GM18511 (cell line): ENCODE data around the gene ZRANB1.
"Not testable (repeated sequence)": the region's sequence is repeated elsewhere in the genome, so short reads cannot be mapped to it uniquely, and the experiment has no call there.

ENCODE experiments used
- ATAC-seq: cut with Tn5 transposase; IDR thresholded peaks from one replicate; pipeline ENCODE4 v1.9.1; 2021; ENCODE audit warnings: mild to moderate bottlenecking, moderate library complexity; ENCODE audit not compliant: unreplicated experiment

The ZRANB1 gene

DNA sequence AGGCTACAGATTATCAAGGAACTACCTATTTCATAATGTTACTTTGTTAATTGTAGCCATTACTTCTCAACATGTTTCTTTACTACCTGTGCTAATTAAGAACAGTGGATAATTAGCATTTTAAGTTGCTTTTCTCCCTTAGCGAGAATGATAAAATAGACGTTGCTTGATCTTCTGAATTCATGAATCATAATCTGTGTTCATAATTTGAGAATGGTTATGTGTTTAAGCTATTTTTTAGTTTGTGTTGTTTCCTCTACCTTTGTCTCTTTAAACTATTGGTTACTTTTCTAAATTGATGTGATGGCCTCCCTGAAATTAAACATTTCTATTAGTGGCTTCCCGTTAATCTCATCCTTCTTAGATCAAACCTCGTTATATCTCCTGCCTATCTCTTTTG lies at the start of gene ZRANB1:
Gene ZRANB1, plus strand, starts transcription at position 301 of the 400 bp plus-strand sequence. CDS start 371 bp downstream, outside the sequence.
- ATAC-seq, result no peak

DNA sequence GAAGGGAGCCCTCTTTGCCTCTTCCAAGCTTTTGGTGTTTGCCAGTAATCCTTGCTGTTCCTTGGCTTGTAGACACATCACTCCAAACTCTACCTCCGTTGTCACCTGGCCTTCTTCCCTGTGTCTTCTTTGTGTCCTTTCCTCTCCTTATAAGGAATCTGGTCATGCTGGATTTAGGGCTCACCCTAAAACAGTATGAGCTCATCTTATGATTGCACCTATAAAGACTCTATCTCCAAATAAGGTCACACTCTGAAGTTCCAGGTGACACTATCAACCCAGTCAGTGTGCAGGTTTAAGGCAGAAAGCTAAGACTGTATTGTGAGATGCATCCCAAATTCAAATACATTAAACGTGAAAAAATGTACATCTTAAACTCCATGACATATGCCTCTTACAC lies 49.0 kb upstream of the ZRANB1 start:
- no peak for ATAC-seq

DNA sequence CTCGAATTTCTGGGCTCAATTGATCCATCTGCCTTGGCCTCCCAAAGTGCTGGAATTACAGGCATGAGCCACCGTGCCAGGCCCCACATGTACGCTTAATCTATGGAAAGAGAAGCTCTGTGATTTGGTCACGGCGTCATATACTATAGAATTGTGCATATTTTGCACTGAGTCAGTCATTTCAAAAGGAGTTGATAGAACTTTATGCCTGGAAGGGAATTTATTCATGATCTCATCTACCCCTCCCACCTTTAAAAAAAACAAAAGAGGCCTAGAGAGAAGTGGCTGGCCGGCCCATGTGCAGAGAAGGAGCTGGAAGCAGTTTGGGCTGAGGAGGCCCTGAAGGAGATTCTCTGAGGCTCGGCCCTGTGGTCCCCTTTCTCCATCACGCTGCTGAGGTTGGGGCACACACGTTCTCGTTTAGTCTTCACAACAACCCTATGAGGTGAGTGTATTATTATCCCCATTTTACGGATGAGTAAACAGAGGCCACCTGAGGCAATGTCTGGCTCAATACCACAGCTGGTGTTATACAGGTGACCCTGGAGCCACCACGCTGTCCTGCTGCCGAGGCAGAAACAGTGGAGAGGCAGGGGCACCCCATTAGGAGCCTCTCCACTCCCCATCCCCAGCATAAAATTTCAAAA lies 47.2 kb upstream of the ZRANB1 start:
- no peak for ATAC-seq

DNA sequence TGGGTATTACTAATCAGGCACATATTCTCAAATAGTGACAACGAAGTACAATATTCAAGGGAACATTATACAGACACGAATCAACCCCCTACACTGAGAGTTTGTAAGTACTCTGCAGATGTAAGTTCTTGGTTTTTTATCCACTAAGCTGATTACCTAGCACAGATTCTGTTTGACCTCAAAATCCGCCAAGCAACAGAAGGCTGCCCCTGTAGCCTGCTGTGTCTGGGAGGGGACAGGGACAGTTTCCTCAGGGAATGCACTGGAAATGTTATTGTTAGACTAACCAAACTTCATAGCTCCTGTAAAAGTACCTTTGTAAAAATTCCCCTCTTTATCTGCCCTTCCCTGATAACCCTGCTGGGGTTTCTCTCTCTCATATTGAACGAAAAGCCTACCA lies 45.2 kb upstream of the ZRANB1 start:
- ATAC-seq, result no peak

DNA sequence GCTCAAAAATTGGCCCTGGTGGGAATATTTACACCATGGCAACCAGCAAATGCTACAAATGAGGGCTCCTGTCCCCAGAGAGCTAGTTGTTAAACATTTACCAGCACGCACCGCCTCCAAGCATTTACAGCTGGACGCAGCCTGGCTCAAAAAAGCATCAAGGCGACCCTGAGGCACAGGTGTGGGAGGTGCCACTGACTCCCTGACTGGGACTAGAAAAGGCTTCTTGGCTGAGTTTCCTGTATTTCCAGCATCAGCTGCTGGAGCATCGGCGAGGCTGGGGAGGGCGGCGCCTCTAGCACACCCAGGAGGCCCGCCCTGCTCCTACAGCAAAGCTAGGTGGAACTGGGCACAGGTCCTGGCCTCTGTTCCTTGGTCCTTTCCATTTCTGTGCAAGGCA lies 43.5 kb upstream of the ZRANB1 start:
- ATAC-seq, result no peak

DNA sequence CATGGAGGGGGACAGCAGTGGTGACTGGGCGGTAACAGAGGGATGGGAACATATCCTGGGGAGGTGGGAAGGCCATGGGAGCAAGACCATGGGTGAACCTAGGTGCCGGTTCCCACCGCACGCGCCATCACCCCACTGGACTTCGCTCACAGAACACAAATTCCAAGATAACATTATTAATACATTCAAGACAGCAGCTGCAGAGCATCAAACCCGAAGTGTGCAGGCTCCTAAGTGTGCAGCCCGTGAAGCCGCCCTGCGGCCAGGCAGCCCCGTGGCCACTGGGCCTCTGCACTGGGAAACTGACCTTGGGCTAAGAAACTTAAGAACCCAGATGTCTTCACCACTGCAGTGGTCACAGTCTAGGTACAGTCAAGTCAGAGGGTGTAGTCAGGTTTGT lies 42.8 kb upstream of the ZRANB1 start:
- ATAC-seq, result no peak

DNA sequence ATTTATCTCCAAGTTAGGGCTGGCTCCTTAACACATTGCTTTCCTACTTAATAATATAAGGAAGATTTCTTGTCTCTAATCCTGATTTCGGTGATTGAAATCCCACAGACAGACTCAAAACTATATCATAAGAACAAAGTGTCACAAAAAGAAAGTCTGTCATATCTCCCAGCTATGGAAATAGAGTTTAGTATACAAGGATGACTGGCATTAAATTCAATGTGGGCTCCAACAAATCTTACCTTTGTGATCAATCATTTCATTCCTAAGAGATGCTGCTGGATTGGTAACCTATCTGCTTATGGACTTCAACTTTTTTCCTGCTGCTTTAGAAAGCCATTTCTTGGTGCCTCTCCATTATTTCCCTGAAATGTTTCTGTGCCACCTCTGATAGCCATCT lies 39.5 kb upstream of the ZRANB1 start:
- no peak for ATAC-seq

DNA sequence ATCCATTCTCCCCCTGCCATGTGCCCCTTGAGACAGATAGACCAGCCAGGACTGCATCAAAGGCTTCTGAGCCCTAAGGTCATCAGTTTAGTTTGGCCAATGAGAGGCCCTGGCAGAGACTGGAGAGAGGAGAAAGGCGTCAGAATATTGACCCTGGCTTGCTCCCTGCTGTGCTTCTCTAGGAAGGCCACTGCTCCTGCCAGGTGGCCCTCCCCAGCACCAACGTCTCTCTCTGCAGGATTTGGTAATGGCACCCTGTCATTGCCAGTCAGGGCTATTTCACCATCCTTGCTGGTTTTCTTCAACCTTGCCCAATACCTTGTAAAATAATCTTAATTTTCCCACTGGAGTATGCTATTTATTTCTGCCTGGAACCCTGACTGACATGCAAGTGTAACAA lies 38.8 kb upstream of the ZRANB1 start:
- ATAC-seq, result no peak

DNA sequence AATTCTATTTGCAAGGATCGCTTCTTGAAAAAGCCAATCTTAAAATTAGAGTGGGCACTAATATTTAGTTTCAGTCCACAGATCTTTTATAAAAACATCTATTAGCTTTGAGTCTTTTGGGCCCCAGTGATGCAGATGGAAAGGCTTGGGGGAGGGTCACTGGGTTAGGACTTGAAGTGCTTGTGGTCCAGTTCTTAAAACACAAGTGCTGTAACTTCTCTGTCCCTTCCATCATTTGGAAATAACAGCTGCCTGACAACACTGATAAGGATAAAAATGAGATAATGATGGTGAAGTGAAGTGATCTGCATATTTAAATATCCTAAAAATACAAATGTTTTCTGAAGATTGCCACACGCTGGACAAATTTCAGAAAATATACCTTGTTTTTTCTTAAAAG lies 37.1 kb upstream of the ZRANB1 start:
- ATAC-seq, result no peak

DNA sequence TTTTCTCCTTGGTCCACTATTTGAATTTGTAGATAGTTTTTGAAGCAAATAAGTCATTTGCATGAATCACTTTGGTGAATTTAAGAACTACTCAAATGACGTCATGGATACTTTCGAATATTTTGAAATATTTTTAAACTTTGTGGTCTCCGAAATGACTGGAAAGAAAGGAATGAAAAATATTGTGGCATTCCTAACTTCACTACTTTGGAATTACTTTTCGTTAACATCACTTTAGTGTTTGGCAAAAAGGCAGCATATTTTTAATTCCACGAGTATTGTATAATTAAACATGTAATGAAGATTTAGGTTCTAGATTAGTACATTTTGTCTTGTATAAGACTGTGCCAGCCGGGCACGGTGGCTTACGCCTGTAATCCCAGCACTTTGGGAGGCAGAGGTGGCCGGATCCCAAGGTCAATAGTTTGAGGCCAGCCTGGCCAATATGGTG lies 35.3 kb upstream of the ZRANB1 start:
- no peak for ATAC-seq

DNA sequence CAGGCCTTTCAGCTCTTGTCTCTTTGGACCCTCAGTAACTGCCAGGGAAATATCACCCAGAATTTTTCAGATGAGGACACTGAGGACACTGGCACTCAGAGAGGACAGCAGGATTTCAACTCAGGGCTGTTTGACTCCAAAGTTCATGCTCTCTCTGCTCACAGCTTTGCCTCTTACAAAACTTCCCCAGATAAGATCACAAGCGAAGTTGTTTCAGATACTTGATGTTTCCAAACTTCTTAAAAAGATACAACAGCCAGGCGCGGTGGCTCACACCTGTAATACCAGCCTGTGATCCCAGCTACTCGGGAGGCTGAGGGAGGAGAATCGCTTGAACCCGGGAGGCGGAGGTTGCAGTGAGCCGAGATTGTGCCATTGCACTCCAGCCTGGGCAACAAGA lies 32.4 kb upstream of the ZRANB1 start:
- no peak for ATAC-seq

DNA sequence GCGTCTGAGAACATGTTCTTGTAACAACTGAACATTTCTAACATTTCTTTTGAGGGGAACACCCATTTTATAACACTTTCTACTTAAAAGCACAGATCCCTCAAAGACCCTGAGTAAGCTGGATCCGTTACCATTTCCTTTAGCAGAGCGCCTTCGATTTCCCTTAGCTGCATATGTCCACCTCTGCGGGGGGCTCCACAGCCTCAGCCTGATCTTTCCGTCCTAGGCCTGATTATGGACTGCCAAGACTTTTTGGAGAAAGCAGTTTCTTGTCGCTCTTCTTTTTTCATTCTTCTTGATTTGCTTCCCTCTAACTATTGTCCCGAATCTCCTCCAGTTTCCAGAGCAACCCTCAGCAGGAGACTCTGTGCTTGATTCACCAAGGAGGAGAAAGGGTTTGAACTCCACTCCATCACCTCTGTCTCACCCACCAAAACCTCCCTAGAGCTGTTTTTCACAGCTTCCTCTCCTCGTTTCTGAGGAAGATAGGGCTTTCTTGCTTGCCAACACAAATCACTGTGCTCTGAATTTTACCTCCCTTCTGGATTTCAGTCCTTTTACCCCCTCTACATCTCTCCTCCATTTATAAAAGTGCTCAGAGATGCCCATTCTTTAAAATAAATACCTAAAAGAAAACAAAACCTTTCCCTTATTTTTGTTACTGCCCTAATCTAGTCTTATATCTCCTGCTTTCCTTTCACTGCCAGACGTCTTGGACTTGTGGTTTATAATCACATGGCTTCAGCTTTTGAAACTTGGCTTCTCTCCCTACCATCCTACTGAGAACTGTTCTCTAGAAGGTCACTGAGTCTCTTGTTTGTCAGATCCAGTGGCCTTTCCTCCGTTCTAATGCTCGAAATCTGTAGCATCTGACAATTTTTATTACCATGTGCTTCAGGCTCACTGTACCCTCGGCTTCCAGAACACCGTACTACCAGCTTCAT lies 30.5 kb upstream of the ZRANB1 start:
- no peak for ATAC-seq

DNA sequence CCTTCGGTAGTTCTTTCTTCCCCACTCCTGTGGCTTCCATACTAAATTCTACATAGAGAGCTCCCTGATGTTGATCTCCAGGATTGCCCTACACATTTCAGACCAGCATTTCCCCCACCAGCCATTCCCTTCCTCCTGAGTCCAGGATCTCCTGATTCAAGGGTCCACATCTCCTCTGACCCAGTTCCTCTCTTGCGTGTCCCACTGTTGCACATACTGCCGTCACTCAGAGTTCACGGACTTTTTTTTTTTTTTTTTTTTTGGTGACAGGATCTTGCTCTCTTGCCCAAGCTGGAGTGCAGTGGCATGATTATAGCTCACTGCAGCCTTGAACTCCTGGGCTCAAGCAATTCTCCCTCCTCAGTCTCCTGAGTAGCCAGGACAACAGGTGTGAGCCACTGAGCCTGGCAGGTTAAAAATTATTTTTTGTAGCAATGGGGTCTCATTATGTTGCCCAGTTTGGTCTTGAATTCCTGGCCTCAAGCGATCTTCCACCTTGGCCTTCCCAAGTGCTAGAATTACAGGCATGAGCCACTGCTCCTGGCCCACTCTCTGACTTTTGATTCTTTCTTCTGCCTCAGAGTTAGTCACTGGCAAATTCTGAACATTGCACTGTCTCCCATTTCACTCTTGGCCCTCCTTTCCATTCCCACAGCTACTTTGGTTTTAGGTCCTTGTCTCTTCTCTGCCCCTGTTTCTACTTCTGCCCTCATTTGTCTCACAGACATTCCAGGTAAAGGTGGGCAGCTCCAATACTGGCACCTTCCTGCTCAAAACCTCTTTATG lies 29.6 kb upstream of the ZRANB1 start:
- no peak for ATAC-seq

DNA sequence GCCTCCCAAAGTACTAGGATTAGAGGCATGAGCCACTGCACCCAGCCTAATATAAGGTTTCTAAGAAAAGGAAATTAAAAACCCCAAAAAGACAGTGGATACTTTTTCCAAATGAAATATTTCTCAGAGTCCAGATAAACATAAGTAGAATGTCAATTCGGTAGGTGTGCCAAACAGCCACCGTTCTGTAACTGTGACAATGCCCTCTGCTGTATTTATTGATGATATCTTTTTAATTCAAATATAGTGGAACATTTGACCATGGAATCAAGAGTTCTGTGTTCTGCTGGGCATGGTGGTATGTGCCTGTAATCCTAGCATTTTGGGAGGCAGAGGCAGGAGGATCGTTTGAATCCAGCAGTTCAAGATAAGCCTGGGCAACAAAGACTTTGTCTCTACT lies 28.8 kb upstream of the ZRANB1 start:
- no peak for ATAC-seq

DNA sequence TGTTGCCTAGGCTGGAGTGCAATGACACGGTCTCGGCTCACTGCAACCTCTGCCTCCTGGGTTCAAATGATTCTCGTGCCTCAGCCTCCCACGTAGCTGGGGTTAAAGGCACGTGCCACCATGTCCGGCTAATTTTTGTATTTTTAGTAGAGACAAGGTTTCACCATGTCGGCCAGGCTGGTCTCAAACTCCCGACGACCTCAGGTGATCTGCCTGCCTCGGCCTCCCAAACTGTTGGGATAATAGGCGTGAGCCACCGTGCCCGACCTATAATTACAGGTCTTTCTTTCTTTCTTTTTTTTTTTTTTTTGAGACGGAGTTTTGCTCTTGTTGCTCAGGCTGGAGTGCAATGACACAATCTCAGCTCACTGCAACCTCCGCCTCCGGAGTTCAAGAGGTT lies 27.5 kb upstream of the ZRANB1 start:
- ATAC-seq, result not testable (repeated sequence)

DNA sequence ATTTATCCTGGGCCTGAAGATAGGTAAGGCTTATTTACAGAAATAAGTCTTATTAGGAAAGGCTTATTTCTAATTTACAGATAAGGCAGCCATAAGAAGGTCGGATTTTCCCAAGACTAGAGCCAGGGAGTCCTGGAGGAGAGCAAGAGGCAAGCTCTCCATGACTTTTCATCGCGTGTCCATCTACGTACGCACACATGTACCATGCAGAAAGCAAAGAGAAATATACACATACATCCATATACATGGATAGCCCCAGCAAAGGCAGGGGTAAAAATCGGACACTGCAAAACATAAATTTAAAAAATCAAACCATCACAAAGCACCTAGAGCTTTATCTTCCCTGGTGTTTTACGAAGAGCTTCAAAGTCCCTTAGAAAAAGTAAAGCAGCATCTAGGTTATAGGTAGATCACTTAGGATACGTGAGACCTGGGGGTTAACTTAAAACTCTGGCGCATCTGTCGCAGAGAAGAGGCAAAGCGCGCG lies 25.8 kb upstream of the ZRANB1 start:
- ATAC-seq, result peak; percentile 0

DNA sequence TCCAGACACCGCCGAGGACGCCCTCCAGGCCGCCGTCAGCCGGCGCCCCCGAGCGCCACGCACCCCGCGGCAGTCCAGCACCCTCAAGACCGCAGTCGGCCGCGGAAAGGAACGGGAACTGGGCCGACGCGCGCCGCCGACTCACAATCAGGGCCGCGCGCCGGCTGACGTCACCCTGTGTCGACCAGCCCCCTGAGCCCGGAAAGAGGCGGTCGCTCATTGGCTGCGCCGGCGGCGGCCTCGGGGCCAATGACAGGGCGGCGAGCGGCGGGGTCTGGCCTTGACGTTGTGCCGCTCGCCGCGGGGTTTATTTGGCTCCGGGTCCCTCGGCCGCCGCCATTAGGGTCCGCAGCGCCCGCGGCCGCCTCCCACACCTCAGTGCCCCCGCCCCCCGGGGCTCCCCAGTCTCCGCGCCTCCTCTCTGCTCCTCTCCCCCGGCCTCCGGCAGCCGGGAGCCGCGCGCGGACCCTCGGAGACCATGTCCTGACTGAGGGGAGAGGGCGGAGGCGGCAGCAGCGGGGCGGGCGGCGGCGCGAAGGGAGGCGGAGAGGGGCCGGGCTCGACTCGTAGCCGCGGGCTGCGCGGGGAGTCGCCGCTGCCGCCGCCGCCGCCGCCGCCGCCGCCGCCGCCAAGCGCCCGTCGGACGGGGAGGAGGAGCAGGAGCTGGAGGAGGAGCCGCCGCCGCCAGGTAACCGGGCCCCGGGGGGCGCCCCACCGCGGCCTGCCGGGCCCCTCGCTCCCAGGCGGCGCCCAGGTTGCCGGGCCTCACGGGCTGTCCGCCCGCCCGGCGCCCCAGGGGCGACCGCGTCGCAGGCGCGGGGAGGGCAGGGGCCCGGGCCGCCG lies 25.1 kb upstream of the ZRANB1 start:
- ATAC-seq, result peak; percentile 97

DNA sequence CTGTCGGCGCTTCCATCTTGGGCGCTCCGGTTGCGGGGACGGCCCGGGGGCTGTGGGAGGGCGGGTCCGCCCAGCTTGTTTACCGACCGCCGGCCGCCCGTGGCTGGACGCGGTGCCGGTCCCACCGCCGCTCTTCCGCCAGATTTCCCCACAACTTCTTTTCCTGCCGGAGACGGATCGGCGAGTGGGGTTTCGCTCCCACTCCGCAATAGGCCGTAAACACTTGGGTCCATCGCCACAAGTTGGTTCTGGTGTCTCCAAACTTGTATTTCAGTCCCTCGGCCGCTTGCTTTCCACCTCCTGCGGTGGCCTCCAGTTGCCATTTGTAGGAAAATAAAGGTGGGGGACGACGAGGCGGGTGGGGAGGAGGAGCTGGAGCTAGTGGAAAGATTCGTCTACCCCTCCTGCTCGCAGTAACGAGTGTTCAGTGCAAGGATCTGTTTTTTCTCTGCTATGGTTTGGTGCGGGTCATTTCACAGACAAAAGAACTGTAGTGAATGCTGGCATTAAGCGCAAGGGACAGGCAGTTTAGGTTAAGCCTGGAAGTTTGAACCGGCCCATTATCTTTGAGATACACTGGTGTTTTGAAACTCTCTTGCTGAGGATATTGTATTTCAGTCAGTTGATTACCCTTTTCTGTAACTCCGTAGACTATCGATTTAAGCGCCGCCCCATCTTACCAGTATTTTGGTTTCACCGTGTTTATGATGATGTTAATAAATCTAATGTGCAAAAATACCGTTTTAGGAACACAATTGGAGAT lies 24.3 kb upstream of the ZRANB1 start:
- ATAC-seq, result peak; percentile 14

DNA sequence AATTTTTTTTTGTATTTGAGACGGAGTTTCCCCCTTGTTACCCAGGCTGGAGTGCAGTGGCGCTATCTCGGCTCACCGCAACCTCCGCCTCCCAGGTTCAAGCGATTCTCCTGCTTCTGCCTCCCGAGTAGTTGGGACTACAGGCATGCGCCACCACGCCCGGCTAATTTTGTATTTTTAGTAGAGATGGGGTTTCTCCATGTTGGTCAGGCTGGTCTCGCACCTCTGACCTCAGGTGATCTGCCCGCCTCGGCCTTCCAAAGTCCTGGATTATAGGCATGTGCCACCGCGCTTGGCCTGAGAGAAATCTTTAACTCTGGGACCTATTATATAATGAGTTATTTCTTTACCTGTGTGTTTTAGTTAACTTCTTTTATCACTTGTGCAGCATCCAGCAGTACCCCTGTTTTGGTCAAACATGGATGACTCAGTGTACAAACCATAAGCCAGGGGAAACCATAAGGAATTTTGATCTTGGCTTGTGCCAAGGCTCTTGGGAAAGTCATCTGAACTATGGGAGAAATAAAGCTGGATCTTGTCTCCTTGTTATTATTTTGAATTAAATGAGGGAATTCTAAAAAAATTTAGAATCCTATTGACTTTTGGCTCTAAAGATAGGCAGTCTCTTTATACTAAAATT lies 23.6 kb upstream of the ZRANB1 start:
- ATAC-seq, result no peak
